K562 (cell line): ENCODE results near the gene STAMBPL1.

ENCODE experiments used
- CC2D1A ChIP-seq: fragments of 450-650 bp; IDR thresholded peaks from 2 replicates; pipeline ENCODE4 v1.6.1; 2017; ENCODE audit warnings: mild to moderate bottlenecking
- ELF4 ChIP-seq: fragments of 450-650 bp; formaldehyde crosslinking; IDR thresholded peaks from 2 replicates; pipeline ENCODE4 v1.4.0; 2022; ENCODE audit warnings: missing genetic modification characterization
- HDAC2 ChIP-seq: fragments of 450-650 bp; IDR thresholded peaks from 2 replicates; pipeline ENCODE4 v1.6.1; 2016; ENCODE audit warnings: mild to moderate bottlenecking
- JUNB ChIP-seq: fragments of 450-650 bp; formaldehyde crosslinking; conservative IDR thresholded peaks from 2 replicates; pipeline ENCODE4 v1.4.0; 2020; ENCODE audit warnings: mild to moderate bottlenecking
- MLLT1 ChIP-seq, 2 experiments: fragments of 450-650 bp; IDR thresholded peaks; 2 replicates each; pipeline ENCODE4 v1.6.1; 2016
- RFX5 ChIP-seq: IDR thresholded peaks from 2 replicates; pipeline ENCODE4 v1.6.1; 2011; ENCODE audit warnings: low read depth, mild to moderate bottlenecking, improper control_type of control experiment, low read length
- RHOXF2B ChIP-seq: fragments of 250-450 bp; sonication (Bioruptor Pico); conservative IDR thresholded peaks from 2 replicates; pipeline ENCODE4 v1.5.1; 2021
- SMAD3 ChIP-seq: fragments of 450-650 bp; formaldehyde crosslinking; conservative IDR thresholded peaks from 2 replicates; pipeline ENCODE4 v1.4.0; 2020; ENCODE audit warnings: mild to moderate bottlenecking
- SMC3 ChIP-seq: conservative IDR thresholded peaks from 2 replicates; pipeline ENCODE4 v1.6.1; 2011; ENCODE audit warnings: low read depth, low read length, improper control_type of control experiment; ENCODE audit not compliant: insufficient read depth
- ZBTB1 ChIP-seq: sonication (generic); formaldehyde crosslinking; IDR thresholded peaks from 2 replicates; pipeline ENCODE4 v1.8.1; 2023; ENCODE audit warnings: missing genetic modification reagents, low read depth, mild to moderate bottlenecking, borderline replicate concordance
- ZSCAN29 ChIP-seq: fragments of 450-650 bp; IDR thresholded peaks from 2 replicates; pipeline ENCODE4 v1.6.1; 2017
- TF ChIP-seq, protein P1 (sequence below), 3 experiments: IDR thresholded peaks in 2 of 3; conservative IDR thresholded peaks in 1 of 3; 2 replicates each; pipeline ENCODE4 v1.5.1; 2011 to 2012; ENCODE audit warnings: low read length in 3 of 3, mild to moderate bottlenecking in 3 of 3, control low read depth in 2 of 3, improper control_type of control experiment in 1 of 3, inconsistent platforms in 1 of 3, low read depth in 1 of 3, mixed read lengths in 1 of 3, moderate library complexity in 1 of 3; ENCODE audit not compliant: insufficient read depth in 2 of 3
- TF ChIP-seq, protein P2 (sequence below): fragments of 450-650 bp; conservative IDR thresholded peaks from 2 replicates; pipeline ENCODE4 v1.6.1; 2016; ENCODE audit warnings: missing genetic modification characterization, low read depth, mild to moderate bottlenecking, control low read depth, missing compliant biosample characterization
- TF ChIP-seq, protein P3 (sequence below): sonication (generic); formaldehyde crosslinking; IDR thresholded peaks from 2 replicates; pipeline ENCODE4 v1.8.1; 2023; ENCODE audit warnings: missing genetic modification reagents, mild to moderate bottlenecking, borderline replicate concordance

DNA sequence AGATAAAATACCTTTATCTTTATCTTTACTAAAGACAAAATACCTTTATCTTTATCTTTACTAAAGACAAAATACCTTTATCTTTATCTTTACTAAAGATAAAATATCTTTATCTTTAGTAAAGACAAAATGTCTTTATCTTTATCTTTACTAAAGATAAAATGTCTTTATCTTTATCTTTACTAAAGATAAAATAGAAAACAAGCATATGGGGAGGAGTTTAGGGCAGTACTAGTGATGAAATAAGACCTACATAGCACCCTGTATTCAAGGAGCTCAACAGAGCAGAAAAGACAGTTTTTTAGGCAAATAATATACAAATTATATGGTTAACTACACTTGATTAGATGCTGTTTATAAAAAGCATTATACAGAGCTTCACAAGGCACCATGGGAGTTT, 47.7 kb upstream of the STAMBPL1 start:
- TF ChIP-seq, protein P1, sequence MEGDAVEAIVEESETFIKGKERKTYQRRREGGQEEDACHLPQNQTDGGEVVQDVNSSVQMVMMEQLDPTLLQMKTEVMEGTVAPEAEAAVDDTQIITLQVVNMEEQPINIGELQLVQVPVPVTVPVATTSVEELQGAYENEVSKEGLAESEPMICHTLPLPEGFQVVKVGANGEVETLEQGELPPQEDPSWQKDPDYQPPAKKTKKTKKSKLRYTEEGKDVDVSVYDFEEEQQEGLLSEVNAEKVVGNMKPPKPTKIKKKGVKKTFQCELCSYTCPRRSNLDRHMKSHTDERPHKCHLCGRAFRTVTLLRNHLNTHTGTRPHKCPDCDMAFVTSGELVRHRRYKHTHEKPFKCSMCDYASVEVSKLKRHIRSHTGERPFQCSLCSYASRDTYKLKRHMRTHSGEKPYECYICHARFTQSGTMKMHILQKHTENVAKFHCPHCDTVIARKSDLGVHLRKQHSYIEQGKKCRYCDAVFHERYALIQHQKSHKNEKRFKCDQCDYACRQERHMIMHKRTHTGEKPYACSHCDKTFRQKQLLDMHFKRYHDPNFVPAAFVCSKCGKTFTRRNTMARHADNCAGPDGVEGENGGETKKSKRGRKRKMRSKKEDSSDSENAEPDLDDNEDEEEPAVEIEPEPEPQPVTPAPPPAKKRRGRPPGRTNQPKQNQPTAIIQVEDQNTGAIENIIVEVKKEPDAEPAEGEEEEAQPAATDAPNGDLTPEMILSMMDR (IDR thresholded peaks at IDR 0.05 in 2 of 3, conservative IDR thresholded peaks at IDR 0.05 in 1 of 3; ENCODE audit: insufficient read depth in 2 of 3, low read depth in 1 of 3, low read length in 3 of 3) = no peak
- no peak for TF ChIP-seq HDAC2
- TF ChIP-seq, protein P2, sequence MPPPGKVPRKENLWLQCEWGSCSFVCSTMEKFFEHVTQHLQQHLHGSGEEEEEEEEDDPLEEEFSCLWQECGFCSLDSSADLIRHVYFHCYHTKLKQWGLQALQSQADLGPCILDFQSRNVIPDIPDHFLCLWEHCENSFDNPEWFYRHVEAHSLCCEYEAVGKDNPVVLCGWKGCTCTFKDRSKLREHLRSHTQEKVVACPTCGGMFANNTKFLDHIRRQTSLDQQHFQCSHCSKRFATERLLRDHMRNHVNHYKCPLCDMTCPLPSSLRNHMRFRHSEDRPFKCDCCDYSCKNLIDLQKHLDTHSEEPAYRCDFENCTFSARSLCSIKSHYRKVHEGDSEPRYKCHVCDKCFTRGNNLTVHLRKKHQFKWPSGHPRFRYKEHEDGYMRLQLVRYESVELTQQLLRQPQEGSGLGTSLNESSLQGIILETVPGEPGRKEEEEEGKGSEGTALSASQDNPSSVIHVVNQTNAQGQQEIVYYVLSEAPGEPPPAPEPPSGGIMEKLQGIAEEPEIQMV = no peak
- no peak for TF ChIP-seq RFX5
- no peak for TF ChIP-seq CC2D1A
- TF ChIP-seq RHOXF2B (CRISPR knock-in tag) = no peak
- TF ChIP-seq, protein P3, sequence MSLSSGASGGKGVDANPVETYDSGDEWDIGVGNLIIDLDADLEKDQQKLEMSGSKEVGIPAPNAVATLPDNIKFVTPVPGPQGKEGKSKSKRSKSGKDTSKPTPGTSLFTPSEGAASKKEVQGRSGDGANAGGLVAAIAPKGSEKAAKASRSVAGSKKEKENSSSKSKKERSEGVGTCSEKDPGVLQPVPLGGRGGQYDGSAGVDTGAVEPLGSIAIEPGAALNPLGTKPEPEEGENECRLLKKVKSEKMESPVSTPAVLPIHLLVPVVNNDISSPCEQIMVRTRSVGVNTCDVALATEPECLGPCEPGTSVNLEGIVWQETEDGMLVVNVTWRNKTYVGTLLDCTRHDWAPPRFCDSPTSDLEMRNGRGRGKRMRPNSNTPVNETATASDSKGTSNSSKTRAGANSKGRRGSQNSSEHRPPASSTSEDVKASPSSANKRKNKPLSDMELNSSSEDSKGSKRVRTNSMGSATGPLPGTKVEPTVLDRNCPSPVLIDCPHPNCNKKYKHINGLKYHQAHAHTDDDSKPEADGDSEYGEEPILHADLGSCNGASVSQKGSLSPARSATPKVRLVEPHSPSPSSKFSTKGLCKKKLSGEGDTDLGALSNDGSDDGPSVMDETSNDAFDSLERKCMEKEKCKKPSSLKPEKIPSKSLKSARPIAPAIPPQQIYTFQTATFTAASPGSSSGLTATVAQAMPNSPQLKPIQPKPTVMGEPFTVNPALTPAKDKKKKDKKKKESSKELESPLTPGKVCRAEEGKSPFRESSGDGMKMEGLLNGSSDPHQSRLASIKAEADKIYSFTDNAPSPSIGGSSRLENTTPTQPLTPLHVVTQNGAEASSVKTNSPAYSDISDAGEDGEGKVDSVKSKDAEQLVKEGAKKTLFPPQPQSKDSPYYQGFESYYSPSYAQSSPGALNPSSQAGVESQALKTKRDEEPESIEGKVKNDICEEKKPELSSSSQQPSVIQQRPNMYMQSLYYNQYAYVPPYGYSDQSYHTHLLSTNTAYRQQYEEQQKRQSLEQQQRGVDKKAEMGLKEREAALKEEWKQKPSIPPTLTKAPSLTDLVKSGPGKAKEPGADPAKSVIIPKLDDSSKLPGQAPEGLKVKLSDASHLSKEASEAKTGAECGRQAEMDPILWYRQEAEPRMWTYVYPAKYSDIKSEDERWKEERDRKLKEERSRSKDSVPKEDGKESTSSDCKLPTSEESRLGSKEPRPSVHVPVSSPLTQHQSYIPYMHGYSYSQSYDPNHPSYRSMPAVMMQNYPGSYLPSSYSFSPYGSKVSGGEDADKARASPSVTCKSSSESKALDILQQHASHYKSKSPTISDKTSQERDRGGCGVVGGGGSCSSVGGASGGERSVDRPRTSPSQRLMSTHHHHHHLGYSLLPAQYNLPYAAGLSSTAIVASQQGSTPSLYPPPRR (CRISPR knock-in tag) = no peak
- no peak for TF ChIP-seq MLLT1 (IDR thresholded peaks at IDR 0.05)
- no peak for TF ChIP-seq JUNB
- TF ChIP-seq SMAD3 (CRISPR knock-in tag) = no peak
- TF ChIP-seq SMC3 = no peak
- no peak for TF ChIP-seq ZBTB1 (CRISPR knock-in tag)
- TF ChIP-seq ZSCAN29 = no peak
- no peak for TF ChIP-seq ELF4 (CRISPR knock-in tag)
